Loucy (cell line): ENCODE data around the gene KPNA1.

ENCODE experiments used
- H2AFZ ChIP-seq: fragments of 200-600 bp; sonication (generic); 2 replicates; pipeline ENCODE4 v1.6.0; 2016; ENCODE audit warnings: antibody characterized with exemption, mild to moderate bottlenecking, low read length, moderate library complexity
- H3F3A ChIP-seq: fragments of 200-600 bp; 2 replicates; pipeline ENCODE4 v1.6.0; 2016; ENCODE audit warnings: antibody characterized with exemption, low read depth, mild to moderate bottlenecking
- H3K27me3 ChIP-seq: fragments of 200-600 bp; sonication (generic); 2 replicates; pipeline ENCODE4 v1.6.1; 2014; ENCODE audit warnings: low read length, mild to moderate bottlenecking; ENCODE audit not compliant: insufficient read depth, poor library complexity, severe bottlenecking
- H3K36me3 ChIP-seq: fragments of 200-600 bp; sonication (generic); 2 replicates; pipeline ENCODE4 v1.6.1; 2016; ENCODE audit warnings: low read length; ENCODE audit not compliant: insufficient read depth
- H3K4me1 ChIP-seq: fragments of 200-600 bp; sonication (generic); 2 replicates; pipeline ENCODE4 v1.5.1; 2014; ENCODE audit warnings: low read length, mild to moderate bottlenecking; ENCODE audit not compliant: insufficient read depth, poor library complexity, severe bottlenecking
- H3K4me2 ChIP-seq: fragments of 200-600 bp; sonication (generic); 2 replicates; pipeline ENCODE4 v1.6.0; 2014; ENCODE audit warnings: antibody characterized with exemption, low read length, low read depth, mild to moderate bottlenecking; ENCODE audit not compliant: poor library complexity, severe bottlenecking
- H3K4me3 ChIP-seq: fragments of 200-600 bp; sonication (generic); 2 replicates; pipeline ENCODE4 v1.5.1; 2014; ENCODE audit warnings: low read length, mild to moderate bottlenecking, mixed read lengths; ENCODE audit not compliant: poor library complexity, severe bottlenecking
- H3K79me2 ChIP-seq: fragments of 200-600 bp; sonication (generic); 2 replicates; pipeline ENCODE4 v1.6.1; 2014; ENCODE audit warnings: low read length; ENCODE audit not compliant: insufficient read depth
- H3K9ac ChIP-seq: fragments of 200-600 bp; sonication (generic); 2 replicates; pipeline ENCODE4 v1.6.0; 2014; ENCODE audit warnings: mild to moderate bottlenecking, low read depth, low read length, moderate library complexity; ENCODE audit not compliant: poor library complexity, severe bottlenecking
- H3K9me2 ChIP-seq: fragments of 200-600 bp; sonication (generic); replicated peaks from 2 replicates; pipeline ENCODE4 v1.6.1; 2016; ENCODE audit warnings: low read depth, low read length, mixed read lengths
- H3K9me3 ChIP-seq: fragments of 200-600 bp; sonication (generic); 2 replicates; pipeline ENCODE4 v1.6.1; 2014; ENCODE audit warnings: mild to moderate bottlenecking, antibody characterized with exemption, low read length, low read depth; ENCODE audit not compliant: insufficient read depth
- H4K20me1 ChIP-seq: fragments of 200-600 bp; sonication (generic); 2 replicates; pipeline ENCODE4 v1.6.0; 2014; ENCODE audit warnings: antibody characterized with exemption, low read length, mild to moderate bottlenecking; ENCODE audit not compliant: insufficient read depth, poor library complexity, severe bottlenecking
- CTCF ChIP-seq: fragments of 200-600 bp; sonication (generic); conservative IDR thresholded peaks from 2 replicates; pipeline ENCODE4 v1.5.1; 2014; ENCODE audit warnings: mild to moderate bottlenecking, antibody characterized with exemption, low read length
- EZH2phosphoT487 ChIP-seq: fragments of 200-600 bp; IDR thresholded peaks from 2 replicates; pipeline ENCODE4 v1.6.1; 2018; ENCODE audit warnings: antibody characterized with exemption, mild to moderate bottlenecking, moderate library complexity, borderline replicate concordance

Gene KPNA1

GRCh38 chr3:122414391-122414790 lies 100.3 kb downstream of the KPNA1 start:
- Histone ChIP-seq H3K4me2 (peak overlapping the region; percentile 83), H3K4me1 (peaks cover 23% of the 10 kb centered on the region), H3K36me3 (peaks cover 32% of the 10 kb centered on the region; the same call in 1 of the 2 replicates), H3K27me3 (no peaks in the 10 kb centered on the region), H3F3A (no peaks in the 10 kb centered on the region; the same call in 1 of the 2 replicates), H2AFZ (no peak overlapping the region), H3K4me3 (peak overlapping the region; percentile 85), H4K20me1 (peaks cover 3% of the 10 kb centered on the region), H3K9me2 (no peaks in the 10 kb centered on the region), H3K9ac (peak overlapping the region; percentile 89), H3K9me3 (no peaks in the 10 kb centered on the region), H3K79me2 (peaks cover 28% of the 10 kb centered on the region)
- TF ChIP-seq EZH2phosphoT487 (no peak), CTCF (no peak)

- H3K4me3 ChIP-seq, result no peak overlapping the region
- TF ChIP-seq EZH2phosphoT487 (no peak), CTCF (no peak)
- no peaks in the 10 kb centered on the region for H3K27me3 ChIP-seq
- no peak overlapping the region for H3K9ac ChIP-seq
- H2AFZ ChIP-seq, result no peak overlapping the region
- H3K79me2 ChIP-seq, result peaks cover 15% of the 10 kb centered on the region
- H3K9me3 ChIP-seq, result no peaks in the 10 kb centered on the region
- no peaks in the 10 kb centered on the region; the same call in 1 of the 2 replicates for H3F3A ChIP-seq
- peaks cover 12% of the 10 kb centered on the region for H3K4me1 ChIP-seq
- no peaks in the 10 kb centered on the region for H3K9me2 ChIP-seq
- H3K36me3 ChIP-seq, result peaks cover 69% of the 10 kb centered on the region; the same call in 1 of the 2 replicates
- H4K20me1 ChIP-seq, result peaks cover 3% of the 10 kb centered on the region
- no peak overlapping the region for H3K4me2 ChIP-seq
These were observed 104.1 kb downstream of the KPNA1 start for GRCh38 chr3:122410639-122411038.

GRCh38 chr3:122410111-122410510 lies 104.6 kb downstream of the KPNA1 start:
- peaks cover 10% of the 10 kb centered on the region for H3K79me2 ChIP-seq
- no peaks in the 10 kb centered on the region for H3K9me3 ChIP-seq
- H3K36me3 ChIP-seq, result peaks cover 74% of the 10 kb centered on the region; the same call in 1 of the 2 replicates
- no peaks in the 10 kb centered on the region for H3K9me2 ChIP-seq
- TF ChIP-seq CTCF, result no peak
- TF ChIP-seq EZH2phosphoT487, result no peak
- peaks cover 7% of the 10 kb centered on the region for H3K4me1 ChIP-seq
- no peak overlapping the region for H3K9ac ChIP-seq
- no peak overlapping the region for H3K4me3 ChIP-seq
- no peak overlapping the region for H2AFZ ChIP-seq
- no peaks in the 10 kb centered on the region for H3K27me3 ChIP-seq
- peaks cover 1% of the 10 kb centered on the region for H4K20me1 ChIP-seq
- H3F3A ChIP-seq, result no peaks in the 10 kb centered on the region
- H3K4me2 ChIP-seq, result no peak overlapping the region
